Limb (tissue), 2 donors: Measurements from ENCODE around the gene MEGF11.

Experiments used
- DNase-seq, 2 donors: peaks; one replicate each; pipeline ENCODE4 v3.0.0-alpha.2; 2016; ENCODE audit errors: extremely low spot score in 2 of 2

The MEGF11 gene

GRCh38 chr15:66067687-66068086 is 185.9 kb downstream of the MEGF11 start:
- no peak for DNase-seq

DNA sequence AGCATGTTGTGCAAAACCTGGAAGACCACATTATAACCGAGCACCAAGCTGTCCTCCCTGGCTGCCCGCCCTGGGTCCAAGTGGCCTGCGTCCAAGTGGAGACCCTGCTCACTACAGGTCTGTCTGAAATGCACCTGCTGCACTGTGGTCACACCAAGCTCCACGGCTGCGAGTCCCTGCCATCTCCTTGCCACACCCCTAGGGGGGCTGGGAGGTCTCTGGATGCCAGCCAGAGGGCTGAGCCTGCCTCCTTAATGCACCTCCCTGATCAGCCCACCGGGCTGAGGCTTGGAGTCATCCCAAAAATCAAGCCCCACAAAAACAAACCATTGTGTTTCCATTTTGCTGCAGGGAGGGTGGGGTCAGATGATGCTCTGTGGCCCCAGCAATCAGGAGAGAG is 187.1 kb downstream of the MEGF11 start:
- DNase-seq: no peak

DNA sequence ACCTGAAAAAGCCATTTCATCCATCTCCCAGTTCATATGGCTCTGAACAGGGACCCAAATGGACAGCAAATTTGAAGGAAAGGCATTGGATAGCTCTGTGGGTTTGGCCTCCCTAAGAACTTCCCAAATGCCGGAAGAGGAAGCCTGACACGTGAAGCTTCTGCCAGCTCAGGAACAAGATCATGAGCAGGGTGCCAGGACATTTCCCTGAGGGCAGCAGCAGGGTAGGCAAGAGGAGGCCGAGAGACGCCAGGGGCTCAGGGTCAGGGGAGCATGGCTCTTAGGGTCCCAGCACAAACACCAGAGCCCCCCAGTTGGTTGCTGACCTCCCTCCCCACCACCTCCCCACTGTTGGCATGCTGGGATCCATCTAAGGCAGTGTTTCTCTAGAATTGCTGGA is 187.5 kb downstream of the MEGF11 start:
- no peak for DNase-seq

DNA sequence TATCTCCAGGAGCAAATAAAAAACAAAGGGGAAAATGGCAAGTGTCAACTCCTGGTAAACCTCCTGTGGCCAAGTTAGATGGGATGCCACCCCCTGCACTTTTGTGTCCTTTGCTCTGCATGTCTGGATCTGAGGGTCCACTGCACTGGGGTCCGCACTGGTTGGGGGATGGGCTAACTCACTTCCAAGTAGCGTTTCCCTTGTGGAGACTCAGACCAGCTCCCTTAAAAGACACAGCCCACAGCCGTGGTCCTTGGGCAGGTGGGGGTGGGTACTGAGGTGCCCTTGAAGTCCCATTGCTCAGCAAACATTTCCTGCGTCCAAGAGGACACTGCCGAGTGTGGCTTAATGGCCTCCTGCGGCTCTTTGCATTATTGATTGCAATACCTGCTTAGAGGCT is 188.2 kb downstream of the MEGF11 start:
- DNase-seq: no peak

- DNase-seq: no peak
Measured at GRCh38 chr15:66063147-66063546, 190.4 kb downstream of the MEGF11 start.

GRCh38 chr15:66057089-66057488 is 196.5 kb downstream of the MEGF11 start:
- DNase-seq: no peak

DNA sequence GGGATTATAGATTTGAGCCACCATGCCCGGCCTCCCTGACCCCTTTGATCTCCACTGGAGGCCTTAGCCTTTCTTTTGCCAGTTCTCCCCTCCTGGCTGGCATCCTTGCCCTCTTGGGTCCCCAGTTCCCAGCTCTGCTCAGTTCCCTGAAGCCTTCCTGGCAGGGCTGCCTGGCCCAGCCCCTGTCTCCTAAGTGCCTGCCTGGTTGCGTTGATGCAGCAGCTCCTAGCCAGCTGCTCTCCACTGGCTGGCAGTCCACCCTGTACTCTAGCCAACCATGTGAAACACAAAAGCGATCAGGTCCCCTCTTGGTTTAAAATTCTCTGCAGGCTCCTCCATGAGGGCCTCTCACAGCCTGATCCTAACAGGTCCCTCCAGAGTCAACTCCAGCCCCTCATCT is 199.6 kb downstream of the MEGF11 start:
- no peak for DNase-seq

DNA sequence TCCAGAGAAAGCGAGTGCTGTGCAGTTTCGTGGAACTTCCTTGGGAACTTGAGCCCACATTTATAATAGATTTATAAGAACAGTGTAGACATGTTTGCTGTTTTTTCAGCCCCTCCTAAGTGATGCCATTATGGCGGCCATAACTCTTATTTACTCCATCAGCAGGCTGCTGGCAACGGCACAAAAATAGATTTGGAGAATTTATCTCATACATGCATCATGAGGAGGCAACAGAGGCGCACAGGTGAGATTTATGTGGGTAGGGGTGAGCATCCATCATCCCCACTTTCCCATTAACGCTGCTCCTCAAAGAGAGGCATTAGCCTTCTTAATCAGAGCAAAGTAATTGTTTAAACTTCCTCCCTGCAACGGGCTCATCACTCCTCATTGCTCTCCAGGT is 201.7 kb downstream of the MEGF11 start:
- no peak for DNase-seq

- no peak for DNase-seq
Measured at GRCh38 chr15:66050264-66050663, 203.3 kb downstream of the MEGF11 start.

DNA sequence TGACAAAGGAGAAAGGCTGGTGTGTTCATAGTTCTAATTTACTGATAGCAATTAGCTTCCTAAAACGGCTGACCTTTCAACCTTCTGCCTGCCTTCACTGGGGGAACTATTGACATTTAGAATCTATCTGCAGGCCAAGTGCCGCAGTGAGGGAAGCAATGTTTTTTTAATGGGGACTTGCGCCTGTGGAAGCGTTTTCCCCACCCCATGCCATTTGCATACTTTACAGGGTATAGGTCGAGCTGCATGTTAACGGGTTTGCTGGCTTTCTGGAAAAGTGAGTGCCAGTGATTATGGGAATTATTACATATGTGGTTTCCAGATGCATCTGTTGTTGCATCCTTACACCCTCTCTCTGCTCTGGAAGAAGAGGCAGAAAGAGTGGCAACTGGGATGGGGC is 204.2 kb downstream of the MEGF11 start:
- no peak for DNase-seq

- no peak for DNase-seq
Measured at GRCh38 chr15:66047321-66048024, 206.1 kb downstream of the MEGF11 start.

DNA sequence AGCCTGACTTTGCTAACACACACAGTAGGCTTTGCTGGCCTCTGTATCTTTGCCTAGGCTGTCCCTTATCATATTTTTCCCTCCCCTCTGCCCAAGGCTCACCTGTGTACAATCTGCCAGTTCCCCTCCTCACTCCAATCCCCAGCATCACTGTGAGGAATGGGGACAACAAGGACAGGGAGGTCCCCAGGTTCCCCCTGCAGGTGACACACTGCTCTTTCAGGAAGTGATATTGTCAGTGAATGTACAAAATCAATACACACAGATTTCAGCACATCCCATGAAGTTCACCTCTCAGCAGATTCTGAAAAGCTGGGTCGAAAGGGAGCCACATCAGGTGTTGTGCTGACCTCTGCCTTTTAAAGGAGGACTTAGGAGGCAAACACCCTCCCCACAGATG is 206.8 kb downstream of the MEGF11 start:
- no peak for DNase-seq

GRCh38 chr15:66046326-66046725 is 207.2 kb downstream of the MEGF11 start:
- no peak for DNase-seq

DNA sequence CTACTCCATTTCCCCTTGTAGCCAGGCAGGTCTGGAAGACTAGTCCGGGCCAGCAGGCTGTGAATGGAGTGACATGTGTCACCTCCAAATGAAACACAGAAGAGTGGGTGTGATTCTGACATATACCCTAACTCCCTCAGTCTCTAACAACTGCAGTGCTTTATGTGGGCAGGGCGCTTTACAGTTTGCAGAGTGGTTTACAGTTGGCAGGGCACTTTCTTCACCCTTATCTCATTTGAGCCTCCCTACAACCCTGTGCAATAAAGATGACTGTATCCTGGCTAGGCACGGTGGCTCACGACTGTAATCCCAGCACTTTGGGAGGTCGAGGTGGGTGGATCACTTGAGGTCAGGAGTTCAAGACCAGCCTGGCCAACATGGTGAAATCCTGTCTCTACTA is 208.0 kb downstream of the MEGF11 start:
- DNase-seq: no peak

GRCh38 chr15:66044837-66045236 is 208.7 kb downstream of the MEGF11 start:
- no peak for DNase-seq

- no peak for DNase-seq
Measured at GRCh38 chr15:66043264-66043663, 210.3 kb downstream of the MEGF11 start.

DNA sequence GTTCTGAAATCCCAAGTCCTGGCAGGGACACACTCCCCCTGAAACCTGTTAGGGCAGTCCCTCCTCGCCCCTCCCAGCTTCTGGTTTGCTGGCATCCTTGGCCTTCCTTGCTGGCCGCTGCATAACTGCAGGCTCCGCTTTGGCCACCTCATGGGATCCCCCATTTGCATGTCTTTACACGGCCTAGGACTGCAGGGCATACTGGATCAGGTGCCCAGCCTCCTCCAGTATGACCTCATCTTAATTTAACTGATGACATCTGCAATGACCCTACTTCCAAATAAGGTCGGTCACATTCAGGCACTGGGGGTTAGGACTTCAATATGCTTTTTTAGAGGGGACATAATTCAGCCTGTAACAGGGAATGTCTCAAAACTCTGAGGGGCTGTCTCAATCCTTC is 210.9 kb downstream of the MEGF11 start:
- DNase-seq: no peak

DNA sequence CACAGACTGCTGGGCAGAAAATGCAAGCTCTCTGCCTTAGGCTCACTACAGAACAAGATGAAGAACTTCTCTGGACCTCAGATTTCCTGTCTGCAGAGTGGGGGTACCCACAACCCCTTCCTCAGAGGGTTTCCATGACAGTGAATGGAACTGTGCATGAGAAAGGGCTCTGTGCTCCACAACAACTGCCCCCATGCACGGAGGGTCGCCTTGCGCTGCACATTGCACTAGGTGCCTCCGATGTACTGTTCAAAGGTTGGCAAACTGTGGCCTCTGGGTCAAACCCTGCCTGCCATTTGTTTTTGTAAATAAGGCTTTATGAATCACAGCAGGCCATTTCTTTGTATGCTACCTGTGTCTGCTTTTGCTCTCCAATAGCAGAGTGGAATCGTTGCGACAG is 212.3 kb downstream of the MEGF11 start:
- DNase-seq: no peak

GRCh38 chr15:66040211-66040892 is 213.2 kb downstream of the MEGF11 start:
- no peak for DNase-seq

- no peak for DNase-seq
Measured at GRCh38 chr15:66039117-66039871, 214.3 kb downstream of the MEGF11 start.

DNA sequence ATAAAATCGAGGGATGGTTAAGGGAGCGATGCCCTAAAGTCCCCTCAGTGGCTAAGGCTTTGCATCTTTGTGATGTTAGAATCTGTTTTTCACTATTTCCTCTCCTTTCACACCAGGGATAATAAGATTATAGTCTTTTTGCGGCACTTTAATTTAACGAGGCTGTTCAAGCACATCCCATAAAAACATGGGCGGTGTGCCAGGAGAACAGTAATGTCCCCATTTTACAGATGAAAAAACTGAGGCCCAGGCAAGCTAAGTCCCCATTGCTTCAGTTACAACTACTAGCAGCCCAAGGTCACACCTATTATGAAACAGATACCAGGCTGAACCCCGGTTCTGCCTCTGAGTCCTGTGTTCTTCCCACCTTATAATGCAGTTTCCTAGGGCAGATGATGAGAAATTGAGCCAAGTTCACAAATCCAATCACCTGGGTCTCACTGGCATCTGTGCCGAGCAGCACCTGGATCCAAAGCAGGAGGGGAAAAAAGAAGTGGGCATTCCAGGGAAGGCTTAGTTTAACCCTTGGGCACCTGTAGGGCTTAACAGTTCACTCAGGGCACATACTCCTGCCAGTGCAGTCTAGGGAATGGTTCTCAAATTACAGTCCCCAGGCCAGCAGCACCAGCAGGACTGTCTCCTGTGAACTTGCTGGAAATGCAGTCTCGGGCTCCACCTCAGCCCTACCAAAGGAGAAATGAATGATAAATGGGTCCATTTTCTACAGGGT is 215.0 kb downstream of the MEGF11 start:
- DNase-seq: no peak

GRCh38 chr15:66036859-66037258 is 216.7 kb downstream of the MEGF11 start:
- no peak for DNase-seq
